Stimulated activated CD4-positive, alpha-beta T cell treated with anti-CD3 and anti-CD28 coated beads, TNF-alpha, amount 100 ng/mL, for 4 hours (primary cell): ENCODE data around the gene ANO1.

Experiments used
- DNase-seq, 3 experiments: peaks; one replicate each; pipeline ENCODE4 v3.0.0-alpha.2; 2020; ENCODE audit warnings: low read depth in 3 of 3

ANO1 gene

DNA sequence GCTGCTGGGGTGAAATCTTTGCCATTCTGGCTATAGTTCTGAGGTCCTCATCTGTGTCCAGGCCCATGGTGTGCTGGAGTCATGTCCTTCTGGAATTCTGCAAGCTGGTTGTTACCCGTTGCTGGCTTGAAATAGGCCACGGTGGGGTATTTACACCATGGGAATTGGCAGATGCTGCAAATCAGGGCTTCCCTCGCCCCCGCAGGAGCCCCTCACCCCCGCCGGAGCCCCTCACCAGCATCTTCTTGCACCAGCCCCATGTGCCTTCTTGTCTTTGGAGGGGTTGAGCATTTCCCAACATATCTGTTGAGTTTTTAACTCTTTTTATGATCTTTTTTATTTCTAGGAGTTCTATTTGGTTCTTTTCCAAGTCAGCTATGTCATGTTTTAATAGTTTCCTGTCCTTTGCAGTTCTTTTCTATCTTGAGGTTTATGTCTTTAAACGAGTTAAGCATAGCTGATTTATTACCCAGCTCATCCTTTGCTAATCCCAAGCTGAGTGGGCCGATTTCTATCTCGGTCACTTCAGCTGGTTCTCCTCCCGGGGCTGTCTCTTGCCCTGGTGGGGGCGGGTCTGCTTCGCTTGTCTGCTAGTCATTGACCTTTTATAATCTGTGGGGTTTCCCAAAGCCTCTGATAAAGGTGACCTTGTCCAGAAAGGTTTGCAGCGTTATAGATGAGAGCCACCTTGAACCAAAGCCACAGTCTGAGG is 17.6 kb downstream of the ANO1 start:
- DNase-seq, result no peak

DNA sequence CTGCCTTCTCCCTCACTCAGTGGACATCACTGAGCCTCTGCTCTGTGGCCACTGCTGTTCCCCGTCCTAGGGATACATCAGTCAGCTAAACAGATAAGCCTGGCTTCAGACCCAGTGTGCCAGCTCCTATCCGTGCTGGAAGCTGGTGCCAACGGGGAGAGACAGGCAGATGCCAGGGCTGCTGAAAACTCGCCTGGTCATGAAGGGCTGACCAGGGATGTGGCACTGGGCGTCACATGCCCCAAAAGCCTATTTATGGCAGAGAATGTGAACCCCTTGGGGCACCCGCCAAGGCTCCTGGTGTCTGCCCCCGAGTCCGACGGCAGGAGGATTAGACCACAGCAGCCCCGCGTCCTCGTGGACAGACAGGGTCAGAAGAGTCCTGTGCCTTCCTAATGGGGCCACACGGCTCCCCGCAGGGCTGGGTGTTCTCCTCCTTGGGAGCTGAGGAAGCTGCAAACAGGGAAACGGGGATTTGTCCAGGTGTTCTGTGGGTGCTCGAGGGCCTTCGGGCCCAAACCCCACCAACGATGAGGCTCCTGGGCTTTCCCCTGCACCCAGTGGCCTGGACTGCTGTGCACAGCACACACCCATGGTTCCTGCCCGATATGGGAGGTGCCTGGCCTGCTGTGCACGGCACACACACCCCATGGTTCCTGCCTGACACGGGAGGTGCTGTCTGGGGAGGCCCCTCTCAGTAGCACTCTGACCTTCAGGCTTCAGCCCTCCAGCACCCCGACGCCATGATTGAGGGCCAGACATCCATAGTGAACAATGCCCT is 19.9 kb downstream of the ANO1 start:
- DNase-seq, result no peak

DNA sequence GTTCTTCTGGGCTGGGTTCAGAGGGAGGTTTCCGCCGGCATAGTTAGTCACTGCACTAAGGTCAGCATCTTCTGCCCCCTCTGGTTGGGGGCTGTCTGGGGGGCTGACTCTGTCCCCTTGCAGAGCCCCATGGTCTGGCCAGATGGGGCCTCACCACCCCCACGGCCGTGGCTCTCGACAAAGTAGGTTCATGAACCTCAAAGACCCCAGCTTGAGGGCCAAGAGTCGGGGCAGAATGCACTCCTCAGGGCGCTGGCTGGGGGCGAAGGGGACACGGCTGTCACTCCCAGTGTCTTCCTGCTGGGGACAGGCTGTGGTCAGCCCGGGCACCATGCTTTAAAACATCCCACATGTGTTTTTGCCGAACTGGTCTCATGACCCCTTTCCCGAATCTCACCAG is 20.8 kb downstream of the ANO1 start:
- DNase-seq, result no peak

DNA sequence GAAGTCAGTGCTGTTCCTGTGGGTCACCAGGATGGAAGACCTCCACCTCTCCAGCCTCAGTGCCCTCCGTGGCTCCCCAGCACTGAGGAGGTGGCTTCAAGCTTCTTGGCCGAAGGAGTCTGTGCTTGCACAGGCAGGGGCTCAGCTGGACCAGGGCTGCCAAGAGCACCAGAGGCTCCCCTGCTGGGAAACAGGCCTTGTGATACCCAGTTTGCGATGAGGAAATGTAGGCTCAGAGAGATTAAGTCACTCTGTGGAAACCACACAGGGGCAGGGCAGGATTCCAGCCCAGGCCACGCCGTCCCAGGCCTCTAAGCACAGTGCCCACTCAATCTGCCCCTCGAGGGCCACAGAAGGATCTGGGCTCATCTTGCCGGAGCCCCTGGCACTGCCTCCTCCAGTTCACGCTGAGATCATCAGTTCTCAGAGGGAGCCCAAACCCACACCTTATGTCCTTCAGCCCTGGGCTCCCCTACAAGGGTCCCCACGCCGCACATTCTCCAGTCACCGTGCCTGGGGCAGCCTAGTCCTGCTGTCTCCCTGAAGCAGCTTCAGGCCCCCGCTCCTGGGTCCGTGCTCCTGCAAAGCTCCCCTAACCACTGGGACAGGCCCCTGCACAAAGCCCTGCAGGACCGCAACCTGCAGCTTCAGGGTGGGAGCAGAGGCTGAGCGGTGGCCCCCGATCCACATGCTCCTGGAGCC is 21.6 kb downstream of the ANO1 start:
- DNase-seq, result no peak

DNA sequence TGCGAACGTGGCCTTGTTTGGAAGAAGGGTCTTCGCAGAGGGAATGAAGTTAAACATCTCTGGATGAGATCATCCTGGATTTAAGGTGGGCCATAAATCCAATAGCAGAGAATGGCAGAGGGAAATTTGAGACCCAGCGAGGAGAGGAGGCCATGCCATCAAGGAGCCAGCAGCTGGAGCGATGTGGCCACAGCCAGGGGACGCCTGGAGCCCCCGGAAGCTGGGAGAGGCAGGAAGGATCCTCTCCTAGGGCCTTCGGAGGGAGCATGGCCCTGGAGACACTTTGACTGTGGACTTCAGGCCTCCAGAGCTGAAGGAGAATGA is 22.1 kb downstream of the ANO1 start:
- no peak for DNase-seq

DNA sequence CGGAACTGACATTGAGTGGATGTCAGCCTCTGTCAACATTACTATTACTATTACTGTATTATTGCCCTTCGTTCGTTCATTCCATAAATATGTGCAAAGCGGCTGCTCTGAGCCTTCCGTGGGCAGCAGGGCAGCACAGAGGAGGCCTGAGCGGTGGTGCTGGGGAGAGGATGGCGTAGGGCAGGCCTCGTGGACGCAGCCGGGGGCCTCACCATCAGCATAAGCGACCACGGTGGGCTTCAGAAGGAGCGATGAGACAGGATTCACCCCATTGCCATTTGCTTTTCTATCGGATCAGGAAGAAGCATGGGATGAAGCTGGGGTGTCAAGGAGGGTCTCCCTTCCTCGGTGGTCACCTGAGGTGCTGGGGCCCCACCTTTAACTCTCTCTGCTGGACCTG is 22.7 kb downstream of the ANO1 start:
- no peak for DNase-seq

DNA sequence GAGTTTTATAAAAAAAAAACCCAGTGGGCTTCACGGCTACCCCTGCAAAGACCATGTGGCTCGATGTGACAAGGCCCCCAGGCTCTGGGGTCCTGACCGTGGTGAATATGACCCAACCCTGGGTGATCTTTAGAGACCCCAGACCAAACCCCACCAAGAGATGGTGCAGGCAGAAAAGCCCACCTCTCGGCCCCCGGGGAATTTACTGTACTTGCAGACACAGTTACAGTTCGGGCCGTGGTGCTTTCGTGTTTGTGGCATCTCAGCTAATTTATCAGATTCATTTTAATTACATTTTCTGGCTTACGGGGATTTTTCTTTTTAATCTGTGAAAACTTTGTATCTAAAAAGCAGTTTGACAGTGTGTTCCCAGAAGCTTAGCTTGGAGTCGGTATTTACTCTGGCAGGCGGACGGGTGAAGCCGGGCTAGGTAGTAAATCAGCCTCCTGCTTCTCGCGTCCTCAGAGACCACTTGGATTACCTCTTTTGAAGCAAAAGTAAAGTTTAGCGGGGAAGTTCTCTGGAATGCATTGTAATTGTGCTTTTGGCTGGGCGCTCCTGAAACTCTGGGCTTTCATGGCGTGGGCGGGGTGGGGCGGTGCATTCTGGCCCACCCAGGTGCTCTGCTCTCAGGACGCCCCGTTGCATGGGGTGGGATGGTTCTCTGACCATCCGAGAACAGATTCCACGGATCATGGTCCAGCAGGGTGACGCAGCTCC is 25.3 kb downstream of the ANO1 start:
- DNase-seq, result no peak

DNA sequence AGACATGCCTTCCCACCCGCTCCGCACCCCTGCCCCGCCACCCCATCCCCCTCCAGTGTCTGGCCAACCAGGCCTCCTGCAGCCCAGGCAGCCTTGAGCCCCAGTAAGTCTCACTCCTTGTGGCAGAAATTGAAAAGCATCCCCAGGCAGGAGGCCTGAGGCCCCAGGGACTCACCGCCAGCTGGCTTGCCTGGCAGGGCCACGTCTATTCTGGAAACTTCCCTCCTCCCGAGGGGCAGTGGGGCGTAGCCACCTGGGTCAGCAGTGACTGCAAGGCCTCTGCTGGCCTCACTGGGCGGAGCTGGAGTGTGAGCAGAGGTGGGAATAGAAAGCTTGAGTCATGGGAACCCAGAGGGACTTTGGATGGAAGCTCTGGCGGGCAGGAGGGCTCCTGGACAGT is 26.3 kb downstream of the ANO1 start:
- no peak for DNase-seq

DNA sequence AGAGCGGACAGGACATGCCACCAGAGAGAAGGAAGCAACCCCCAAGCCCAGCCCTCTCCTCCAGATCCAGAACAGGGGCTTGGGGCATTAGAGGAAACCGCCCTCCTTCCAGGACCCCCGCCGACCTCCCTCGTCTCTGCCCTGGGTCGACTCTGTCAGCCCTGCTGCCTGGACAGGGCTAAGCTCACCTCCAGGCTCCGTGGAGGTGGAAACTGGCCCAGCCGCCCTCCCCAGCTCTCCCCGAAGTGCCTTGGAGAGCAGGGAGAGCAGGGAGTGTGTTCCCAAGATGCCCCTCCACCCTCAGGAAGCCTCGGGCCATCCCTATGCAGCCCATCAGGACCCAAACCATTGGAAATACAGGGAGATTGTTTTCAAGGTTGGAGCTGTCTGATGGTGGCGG is 26.8 kb downstream of the ANO1 start:
- DNase-seq, result no peak

DNA sequence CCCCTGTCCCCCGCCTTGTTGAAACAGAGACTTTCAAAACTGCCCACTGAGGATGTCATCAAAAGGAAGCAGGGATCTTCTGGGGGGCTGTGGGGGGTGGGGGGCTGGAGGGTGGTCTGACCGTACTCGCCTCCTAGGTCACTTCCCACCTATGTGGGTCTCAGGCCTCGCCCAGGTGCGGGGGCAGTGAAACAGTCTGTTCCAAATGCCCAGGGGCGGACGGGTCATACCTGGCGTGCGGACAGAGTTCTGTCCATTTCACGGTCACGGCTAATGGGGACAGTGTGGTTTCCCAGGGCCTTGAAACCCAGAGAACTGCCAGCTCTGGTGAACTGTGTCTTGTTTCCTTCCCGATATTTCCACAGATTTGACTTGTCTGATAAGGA is 27.2 kb downstream of the ANO1 start:
- no peak for DNase-seq

DNA sequence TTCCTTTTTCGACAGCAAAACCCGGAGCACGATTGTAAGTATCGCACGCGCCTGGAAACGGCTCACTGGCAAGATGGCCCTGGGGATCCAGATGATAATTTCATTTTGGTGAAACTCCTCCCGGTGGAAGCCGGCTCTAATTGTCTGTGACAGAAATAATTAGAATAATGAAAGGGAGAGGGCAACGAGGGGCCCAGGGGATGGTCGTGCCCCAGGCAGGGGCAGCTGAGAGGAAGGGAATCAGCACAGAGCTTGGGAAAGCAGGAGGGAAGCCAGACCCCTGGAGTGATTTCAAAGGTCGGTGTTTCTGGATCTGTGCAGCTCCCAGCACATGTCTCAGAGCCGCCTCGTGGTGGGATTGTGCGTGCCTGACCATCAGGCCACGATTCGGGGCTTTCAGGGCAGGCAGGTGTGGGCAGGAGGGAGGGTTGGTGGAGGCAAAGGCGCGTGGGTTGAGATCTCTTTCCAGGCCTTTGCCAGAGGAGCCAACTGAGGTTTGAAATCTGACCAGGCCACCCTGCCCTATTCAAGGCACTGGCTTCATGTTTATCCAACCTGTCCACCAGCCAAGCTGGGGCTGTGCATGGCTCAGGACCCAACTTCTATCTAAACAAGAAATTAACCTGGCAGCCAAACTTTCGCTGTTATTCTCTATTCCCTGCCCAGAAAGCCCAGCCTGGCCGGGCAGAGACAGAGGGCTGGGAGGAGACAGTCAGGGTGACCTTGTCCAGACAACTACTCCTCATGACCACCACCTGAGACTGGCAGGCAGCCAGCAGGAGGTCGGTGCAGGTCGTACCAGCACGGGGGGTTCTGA is 27.8 kb downstream of the ANO1 start:
- no peak for DNase-seq

DNA sequence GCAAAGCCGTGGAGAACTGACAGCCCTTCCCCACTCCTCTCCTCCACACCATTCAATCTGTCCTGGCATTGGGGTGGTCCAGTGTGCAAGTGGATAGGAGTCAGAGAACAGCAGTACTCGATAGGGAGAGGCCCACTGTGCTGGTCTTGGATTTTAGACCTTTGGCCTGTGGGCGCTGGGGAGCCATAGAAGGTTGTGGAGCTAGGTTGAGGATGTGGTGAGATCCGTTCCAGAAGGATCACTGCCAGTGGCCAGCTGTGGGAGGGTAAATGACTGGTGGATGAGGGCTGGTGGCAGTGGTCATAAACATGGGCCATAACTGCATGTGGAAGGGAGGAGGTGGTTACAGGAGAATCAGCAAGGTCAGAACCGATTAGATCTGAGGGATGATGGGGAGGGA is 28.6 kb downstream of the ANO1 start:
- DNase-seq, result no peak

DNA sequence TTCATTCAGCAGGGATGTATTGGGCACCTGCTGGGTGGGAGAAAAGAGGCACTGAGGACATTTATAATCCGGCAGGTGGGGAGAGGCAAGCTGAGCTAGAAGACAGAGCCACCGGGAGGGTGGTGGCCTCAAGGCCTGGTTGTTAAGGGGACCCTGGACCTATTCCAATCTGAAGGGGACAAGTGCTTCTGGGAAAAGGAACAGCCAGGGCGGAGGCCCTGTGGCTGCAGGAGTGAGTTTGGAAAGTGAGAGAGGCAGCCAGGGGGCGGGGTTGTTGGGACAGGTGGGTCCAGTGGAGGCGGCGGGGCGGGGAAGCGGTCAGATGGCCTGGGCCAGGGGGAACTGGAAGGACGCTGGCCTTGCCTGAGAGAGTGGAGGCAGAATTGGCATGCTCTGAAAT is 29.1 kb downstream of the ANO1 start:
- DNase-seq, result no peak

DNA sequence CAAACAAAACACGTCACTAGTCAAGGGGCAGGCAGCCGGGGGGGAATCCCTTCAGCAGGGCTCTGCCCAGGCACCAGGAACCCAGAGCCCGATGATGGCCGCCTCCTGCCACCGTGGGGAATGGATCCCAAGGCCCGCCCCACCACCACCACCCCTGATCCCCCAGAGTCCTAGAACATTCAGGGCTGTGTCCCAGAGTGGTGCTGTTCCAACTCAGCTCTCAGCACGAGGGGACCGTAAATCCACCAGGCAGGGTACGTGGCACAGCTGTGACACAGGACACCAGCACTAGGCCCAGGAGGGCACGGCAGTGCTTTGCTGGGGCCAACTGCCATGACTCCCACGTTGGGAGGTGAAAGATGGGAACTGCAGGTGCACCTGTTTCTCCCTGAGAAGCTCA is 29.6 kb downstream of the ANO1 start:
- no peak for DNase-seq

DNA sequence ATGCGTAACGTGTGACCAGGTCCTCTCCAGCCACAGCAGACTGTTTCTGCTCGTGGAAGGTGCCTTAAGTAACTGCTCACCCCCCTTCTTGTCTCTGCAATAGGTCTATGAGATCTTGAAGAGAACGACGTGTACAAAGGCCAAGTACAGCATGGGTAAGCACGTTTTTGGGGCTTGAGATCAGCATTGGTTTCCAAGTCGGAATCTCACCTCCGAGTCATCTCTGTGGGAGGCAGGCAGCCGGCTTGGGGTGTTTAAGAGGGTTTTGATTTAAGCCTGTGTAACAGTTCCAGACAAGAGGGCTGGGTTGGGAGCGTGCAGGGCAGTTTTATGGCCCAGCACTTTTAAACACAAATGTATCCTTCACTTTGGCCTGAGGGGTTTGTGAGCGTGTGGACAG is 30.1 kb downstream of the ANO1 start:
- DNase-seq, result no peak

DNA sequence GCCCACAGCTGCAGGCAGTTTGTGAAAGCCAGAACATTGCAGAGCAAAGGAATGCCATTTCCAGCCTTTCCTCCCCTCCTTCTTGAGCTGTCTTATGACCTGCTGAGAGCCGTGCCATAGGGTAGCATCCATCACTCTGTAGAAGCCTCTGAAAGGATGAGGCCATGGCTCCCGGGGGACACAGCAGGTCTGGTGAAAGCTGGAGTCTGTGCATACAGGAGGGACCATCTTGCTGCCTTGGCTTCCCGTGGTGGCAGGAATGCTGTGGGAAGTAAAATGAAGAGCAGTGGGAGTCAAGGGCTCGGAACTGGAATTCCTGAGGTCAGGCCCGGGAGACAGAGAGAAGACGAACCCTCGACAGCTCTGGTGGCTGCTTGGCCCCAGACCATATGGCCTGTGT is 30.9 kb downstream of the ANO1 start:
- no peak for DNase-seq

DNA sequence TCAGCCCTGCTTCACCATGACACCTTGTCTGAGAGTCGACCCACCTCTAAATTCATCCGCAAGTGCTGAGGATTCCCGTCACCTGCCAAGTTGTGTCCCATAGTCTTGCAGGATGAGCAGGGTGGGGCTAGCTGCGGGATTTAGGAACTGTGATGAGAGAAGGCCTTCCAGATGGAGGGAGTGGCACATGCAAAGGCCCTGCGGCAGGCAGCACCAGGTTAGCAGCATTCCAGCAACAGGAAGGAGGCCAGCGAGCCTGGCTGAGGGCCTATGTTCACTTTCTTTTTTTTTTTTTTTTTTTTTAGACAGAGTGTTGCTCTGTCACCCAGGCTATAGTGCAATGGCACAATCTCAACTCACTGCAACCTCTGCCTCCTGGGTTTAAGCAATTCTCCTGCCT is 31.8 kb downstream of the ANO1 start:
- no peak for DNase-seq

DNA sequence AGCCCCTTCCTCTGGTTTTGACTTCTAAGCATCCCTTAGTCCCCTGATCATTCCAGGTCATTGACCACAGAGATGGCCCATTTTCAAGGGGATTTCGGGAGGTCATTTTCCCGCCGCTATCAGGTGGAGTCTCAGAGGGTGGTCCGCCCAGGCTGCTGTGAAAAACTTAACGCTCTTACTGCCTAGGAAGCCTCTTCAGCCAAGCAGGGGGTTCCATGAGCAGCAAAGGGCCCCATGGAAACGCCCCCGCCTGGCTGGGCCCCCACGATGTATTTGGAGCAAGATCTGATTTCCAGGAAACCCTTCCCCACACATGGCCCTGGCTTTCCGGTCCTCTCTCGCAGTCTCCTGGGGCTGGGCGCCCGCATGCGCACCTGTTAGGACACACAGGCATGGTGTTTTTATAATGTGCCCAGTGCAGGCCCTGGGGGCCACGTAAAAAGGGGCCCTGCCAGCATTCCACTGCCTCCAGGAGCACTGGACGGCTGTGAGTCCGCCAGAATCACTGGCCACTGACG is 32.5 kb downstream of the ANO1 start:
- no peak for DNase-seq

DNA sequence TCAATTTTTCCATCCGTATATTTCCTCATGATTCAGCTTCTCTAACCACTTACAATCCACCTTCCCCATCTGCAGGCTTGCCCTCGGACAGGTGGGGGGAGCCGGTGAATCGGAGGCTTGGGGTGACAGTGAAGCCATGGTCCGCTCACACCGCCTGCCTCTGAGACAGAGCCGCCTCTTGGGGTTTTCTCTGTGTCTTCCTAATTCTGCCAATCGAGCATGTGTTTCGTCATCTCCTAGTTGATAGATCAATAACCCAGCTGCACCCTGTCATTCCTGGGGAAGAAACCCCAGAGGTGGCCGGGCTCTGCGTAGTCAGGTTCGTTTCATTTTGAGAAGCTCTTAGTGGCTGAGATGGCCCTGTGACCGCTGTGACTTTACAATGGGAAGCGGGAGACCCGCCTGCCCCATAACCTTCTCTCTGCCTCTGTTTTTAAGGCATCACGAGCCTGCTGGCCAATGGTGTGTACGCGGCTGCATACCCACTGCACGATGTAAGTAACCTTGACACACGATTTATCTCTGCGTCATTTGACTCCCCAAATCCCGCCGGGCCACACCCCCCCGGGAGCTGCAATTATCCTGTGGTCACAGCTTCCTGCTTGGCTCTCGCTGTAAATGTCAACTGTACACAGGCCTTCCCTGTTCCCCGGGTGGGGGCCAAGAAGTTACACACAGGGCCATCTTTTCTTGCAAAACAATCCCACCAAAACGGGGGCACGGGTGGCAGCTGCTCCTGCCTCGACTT is 33.3 kb downstream of the ANO1 start:
- no peak for DNase-seq

DNA sequence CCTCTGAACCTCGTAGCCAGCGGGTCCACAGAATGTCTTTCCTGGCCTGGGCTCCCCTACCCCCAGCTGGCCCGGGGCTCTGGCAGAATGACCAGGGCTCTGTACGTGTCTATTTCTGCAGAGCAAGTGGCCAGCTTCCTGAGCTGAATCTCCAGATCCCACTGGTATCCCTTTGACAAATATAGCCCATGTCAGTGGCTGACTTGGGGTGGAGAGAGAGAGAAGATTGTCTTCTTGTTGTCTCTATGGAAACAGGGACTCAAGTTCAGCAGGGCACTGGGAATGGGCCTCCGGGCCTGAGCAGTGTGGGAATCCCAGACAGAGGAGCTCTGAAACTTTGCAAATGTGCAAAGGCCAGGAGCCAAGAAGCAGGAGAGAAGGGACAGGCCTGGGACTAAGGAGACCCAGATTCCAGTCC is 33.9 kb downstream of the ANO1 start:
- no peak for DNase-seq

DNA sequence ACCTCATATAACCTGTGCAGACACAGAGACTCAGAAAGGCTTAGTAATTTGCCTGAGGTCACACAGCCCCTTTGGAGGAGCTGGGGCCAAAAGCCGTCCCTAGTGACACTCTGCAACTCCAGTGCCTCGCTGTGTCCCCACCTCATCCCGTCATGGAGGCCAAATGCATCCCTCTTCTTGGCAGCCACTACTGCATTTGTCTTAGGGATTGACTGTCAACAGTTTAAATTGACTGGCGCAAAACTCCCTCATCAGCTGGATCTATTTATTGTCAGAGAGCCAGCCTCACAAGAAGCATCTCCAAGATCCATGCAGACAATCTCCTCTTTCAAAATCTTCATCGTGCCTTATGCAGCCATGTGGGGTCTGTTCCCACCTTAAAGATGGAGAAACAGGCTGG is 35.7 kb downstream of the ANO1 start:
- no peak for DNase-seq
